PC-9 (cell line): ENCODE measurements around the gene ARNT2.

Experiments used
- EZH2 ChIP-seq: fragments of 200-600 bp; sonication (generic); IDR thresholded peaks from 2 replicates; pipeline ENCODE4 v1.8.0; 2017; ENCODE audit warnings: antibody characterized with exemption, low read depth
- TF ChIP-seq, protein P1 (sequence below): fragments of 200-600 bp; sonication (generic); conservative IDR thresholded peaks from 2 replicates; pipeline ENCODE4 v1.6.1; 2017; ENCODE audit warnings: mixed run types, antibody characterized with exemption, mild to moderate bottlenecking, moderate library complexity

DNA sequence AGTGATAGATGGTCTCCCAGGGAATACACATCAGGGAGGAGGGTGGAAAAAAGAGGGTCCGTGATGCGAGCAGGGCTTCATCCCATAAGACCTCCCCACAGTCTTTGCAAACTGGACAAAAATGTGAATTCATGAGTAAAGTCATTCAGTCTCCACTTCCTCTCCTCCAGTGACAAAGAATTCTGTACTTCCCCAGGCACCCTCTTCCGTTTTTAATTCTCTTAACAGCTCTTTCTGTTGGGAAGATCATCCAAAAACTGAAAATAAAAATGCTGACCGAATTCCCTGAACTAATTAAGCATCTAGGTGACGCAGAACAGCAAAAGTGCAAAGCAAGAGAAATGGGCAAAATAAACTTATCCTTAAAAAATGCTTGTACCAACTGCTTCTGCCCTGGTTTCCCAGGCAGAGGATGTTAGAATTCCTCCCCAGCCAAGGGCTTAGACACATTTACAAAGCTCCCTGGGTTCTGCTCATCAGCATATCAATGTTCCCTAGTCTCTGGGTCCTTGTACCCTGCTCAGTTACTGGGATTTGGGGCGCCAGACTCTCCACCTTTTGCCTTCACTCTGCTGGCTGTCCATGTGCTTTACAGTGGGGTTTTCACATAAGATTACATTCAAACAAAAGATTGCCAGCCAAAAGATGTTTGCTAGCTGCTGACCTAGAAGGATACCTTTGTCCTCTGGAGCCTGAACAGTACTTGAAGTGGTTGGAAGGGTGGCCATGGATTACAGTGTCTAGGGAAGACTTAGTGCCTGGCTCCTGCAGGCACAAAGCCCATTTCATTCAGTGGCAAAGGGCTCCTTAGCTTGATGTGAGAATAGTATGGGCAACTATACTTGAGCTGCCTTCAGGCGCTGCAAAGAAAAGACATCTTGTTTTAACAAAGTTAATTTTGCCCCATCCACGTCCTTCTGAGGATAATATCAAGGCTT is 69.4 kb downstream of the ARNT2 start:
- TF ChIP-seq EZH2: no peak
- TF ChIP-seq, protein P1, sequence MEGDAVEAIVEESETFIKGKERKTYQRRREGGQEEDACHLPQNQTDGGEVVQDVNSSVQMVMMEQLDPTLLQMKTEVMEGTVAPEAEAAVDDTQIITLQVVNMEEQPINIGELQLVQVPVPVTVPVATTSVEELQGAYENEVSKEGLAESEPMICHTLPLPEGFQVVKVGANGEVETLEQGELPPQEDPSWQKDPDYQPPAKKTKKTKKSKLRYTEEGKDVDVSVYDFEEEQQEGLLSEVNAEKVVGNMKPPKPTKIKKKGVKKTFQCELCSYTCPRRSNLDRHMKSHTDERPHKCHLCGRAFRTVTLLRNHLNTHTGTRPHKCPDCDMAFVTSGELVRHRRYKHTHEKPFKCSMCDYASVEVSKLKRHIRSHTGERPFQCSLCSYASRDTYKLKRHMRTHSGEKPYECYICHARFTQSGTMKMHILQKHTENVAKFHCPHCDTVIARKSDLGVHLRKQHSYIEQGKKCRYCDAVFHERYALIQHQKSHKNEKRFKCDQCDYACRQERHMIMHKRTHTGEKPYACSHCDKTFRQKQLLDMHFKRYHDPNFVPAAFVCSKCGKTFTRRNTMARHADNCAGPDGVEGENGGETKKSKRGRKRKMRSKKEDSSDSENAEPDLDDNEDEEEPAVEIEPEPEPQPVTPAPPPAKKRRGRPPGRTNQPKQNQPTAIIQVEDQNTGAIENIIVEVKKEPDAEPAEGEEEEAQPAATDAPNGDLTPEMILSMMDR: no peak
